ENCODE data around the gene PSMA6. TPM values are rescaled to one million over a fixed set of nuclear protein-coding genes. Genes with fewer than 3 reads are reported as not detected.

PSMA6 gene
- total and polyA plus RNA-seq, 2 of the 13 experiments (the other 11 are each of a cell fraction or from before 2014, with no cell fraction given): 525 to 1,109 TPM

DNA sequence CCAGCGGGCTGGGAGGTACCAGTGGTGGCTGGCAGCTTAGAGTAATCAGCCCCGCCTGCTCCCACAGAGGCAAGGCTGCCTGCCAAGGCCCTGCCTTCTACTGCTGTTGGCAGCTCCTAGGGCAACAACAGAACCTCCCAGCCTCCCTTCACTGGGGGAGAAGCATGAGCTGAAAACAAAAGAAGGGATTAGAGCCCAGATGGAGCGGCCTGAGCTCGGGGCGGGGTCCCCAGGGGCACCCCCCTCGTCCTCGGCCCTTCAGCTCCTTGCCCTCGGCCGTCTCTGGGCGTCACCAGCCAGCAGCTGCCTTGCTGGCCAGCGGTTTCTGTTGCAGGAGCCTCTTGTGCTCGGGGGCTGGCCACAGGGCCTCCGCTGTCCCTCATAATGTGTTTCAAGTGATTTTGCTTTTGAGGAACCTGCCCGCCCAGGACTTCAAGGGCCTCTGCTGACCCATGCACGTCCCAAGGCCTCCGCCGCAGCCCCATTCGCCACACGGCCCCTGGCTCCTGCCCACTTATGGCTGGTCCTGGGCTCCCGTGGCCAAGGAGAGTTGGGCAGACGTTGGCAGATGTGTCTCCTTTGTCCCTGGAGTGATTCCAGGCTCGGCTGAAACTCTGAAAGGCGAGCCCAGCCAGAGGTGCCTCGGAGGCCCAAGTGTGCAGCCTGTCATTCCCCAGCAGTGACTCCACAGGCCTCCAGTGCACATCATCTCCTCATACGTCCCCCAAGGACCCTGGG lies 49.7 kb downstream of the PSMA6 start (continued):
- peak; percentile 65; the same call in 1 of the 2 replicates for TF ChIP-seq FUBP1 (CRISPR knock-in tag; IDR thresholded peaks at IDR 0.05; ENCODE audit: borderline replicate concordance)
- TF ChIP-seq ZNF709 (CRISPR knock-in tag; IDR thresholded peaks at IDR 0.05): no peak
- TF ChIP-seq ZIK1 (CRISPR knock-in tag; IDR thresholded peaks at IDR 0.05; ENCODE audit: borderline replicate concordance, low read depth): peak; percentile 52; the same call in 1 of the 2 replicates
- no peak for TF ChIP-seq ZNF253 (CRISPR knock-in tag; IDR thresholded peaks at IDR 0.05; ENCODE audit: borderline replicate concordance)
- TF ChIP-seq HOXA9 (CRISPR knock-in tag; IDR thresholded peaks at IDR 0.05; ENCODE audit: borderline replicate concordance): no peak
- TF ChIP-seq, protein P1, sequence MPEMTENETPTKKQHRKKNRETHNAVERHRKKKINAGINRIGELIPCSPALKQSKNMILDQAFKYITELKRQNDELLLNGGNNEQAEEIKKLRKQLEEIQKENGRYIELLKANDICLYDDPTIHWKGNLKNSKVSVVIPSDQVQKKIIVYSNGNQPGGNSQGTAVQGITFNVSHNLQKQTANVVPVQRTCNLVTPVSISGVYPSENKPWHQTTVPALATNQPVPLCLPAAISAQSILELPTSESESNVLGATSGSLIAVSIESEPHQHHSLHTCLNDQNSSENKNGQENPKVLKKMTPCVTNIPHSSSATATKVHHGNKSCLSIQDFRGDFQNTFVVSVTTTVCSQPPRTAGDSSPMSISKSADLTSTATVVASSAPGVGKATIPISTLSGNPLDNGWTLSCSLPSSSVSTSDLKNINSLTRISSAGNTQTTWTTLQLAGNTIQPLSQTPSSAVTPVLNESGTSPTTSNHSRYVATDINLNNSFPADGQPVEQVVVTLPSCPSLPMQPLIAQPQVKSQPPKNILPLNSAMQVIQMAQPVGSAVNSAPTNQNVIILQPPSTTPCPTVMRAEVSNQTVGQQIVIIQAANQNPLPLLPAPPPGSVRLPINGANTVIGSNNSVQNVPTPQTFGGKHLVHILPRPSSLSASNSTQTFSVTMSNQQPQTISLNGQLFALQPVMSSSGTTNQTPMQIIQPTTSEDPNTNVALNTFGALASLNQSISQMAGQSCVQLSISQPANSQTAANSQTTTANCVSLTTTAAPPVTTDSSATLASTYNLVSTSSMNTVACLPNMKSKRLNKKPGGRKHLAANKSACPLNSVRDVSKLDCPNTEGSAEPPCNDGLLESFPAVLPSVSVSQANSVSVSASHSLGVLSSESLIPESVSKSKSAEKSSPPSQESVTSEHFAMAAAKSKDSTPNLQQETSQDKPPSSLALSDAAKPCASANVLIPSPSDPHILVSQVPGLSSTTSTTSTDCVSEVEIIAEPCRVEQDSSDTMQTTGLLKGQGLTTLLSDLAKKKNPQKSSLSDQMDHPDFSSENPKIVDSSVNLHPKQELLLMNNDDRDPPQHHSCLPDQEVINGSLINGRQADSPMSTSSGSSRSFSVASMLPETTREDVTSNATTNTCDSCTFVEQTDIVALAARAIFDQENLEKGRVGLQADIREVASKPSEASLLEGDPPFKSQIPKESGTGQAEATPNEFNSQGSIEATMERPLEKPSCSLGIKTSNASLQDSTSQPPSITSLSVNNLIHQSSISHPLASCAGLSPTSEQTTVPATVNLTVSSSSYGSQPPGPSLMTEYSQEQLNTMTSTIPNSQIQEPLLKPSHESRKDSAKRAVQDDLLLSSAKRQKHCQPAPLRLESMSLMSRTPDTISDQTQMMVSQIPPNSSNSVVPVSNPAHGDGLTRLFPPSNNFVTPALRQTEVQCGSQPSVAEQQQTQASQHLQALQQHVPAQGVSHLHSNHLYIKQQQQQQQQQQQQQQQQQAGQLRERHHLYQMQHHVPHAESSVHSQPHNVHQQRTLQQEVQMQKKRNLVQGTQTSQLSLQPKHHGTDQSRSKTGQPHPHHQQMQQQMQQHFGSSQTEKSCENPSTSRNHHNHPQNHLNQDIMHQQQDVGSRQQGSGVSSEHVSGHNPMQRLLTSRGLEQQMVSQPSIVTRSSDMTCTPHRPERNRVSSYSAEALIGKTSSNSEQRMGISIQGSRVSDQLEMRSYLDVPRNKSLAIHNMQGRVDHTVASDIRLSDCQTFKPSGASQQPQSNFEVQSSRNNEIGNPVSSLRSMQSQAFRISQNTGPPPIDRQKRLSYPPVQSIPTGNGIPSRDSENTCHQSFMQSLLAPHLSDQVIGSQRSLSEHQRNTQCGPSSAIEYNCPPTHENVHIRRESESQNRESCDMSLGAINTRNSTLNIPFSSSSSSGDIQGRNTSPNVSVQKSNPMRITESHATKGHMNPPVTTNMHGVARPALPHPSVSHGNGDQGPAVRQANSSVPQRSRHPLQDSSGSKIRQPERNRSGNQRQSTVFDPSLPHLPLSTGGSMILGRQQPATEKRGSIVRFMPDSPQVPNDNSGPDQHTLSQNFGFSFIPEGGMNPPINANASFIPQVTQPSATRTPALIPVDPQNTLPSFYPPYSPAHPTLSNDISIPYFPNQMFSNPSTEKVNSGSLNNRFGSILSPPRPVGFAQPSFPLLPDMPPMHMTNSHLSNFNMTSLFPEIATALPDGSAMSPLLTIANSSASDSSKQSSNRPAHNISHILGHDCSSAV (CRISPR knock-in tag; IDR thresholded peaks at IDR 0.05; ENCODE audit: borderline replicate concordance): no peak; the same call in 1 of the 2 replicates
- peak; percentile 67; the same call in 1 of the 2 replicates for TF ChIP-seq SNAPC2 (CRISPR knock-in tag; IDR thresholded peaks at IDR 0.05)
- TF ChIP-seq, protein P2, sequence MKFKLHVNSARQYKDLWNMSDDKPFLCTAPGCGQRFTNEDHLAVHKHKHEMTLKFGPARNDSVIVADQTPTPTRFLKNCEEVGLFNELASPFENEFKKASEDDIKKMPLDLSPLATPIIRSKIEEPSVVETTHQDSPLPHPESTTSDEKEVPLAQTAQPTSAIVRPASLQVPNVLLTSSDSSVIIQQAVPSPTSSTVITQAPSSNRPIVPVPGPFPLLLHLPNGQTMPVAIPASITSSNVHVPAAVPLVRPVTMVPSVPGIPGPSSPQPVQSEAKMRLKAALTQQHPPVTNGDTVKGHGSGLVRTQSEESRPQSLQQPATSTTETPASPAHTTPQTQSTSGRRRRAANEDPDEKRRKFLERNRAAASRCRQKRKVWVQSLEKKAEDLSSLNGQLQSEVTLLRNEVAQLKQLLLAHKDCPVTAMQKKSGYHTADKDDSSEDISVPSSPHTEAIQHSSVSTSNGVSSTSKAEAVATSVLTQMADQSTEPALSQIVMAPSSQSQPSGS (CRISPR knock-in tag; IDR thresholded peaks at IDR 0.05): peak; percentile 52; the same call in 1 of the 2 replicates
- no peak for TF ChIP-seq ZFAT (CRISPR knock-in tag; conservative IDR thresholded peaks at IDR 0.05)
- no peak for TF ChIP-seq ZNF468 (CRISPR knock-in tag; IDR thresholded peaks at IDR 0.05)
- TF ChIP-seq NCOR1 (IDR thresholded peaks at IDR 0.05; ENCODE audit: borderline replicate concordance, low read length): no peak
- peak; percentile 74; the same call in 1 of the 2 replicates for TF ChIP-seq ZNF276 (CRISPR knock-in tag; IDR thresholded peaks at IDR 0.05; ENCODE audit: low read depth)
- TF ChIP-seq ZNF629 (CRISPR knock-in tag; conservative IDR thresholded peaks at IDR 0.05): no peak; the same call in 1 of the 2 replicates
- TF ChIP-seq AHR (CRISPR knock-in tag; IDR thresholded peaks at IDR 0.05): peak; percentile 49; the same call in 1 of the 2 replicates
- no peak for TF ChIP-seq BRCA1 (CRISPR knock-in tag; IDR thresholded peaks at IDR 0.05)
